Small intestine (tissue), 7 donors: ENCODE measurements around the gene DUSP28. TPM values are rescaled to one million over a fixed set of nuclear protein-coding genes. Genes with fewer than 3 reads are reported as not detected.

Experiments used
- DNase-seq, 2 donors: peaks; one replicate each; pipeline versions ENCODE4 v3.0.0 to v3.0.0-alpha.2; 2013
- FAIRE-seq: peaks from 2 replicates; lab custom pipeline; 2012; peaks lifted over from hg19 to GRCh38; lab: Jason Lieb, UNC
- H3K27ac ChIP-seq, 3 donors: one replicate each; pipeline ENCODE4 v1.5.1; 2013; ENCODE audit warnings: low read length in 2 of 3, mild to moderate bottlenecking in 2 of 3, control low read depth in 1 of 3, inconsistent platforms in 1 of 3, low read depth in 1 of 3, moderate library complexity in 1 of 3
- H3K27me3 ChIP-seq, 3 donors: one replicate each; pipeline ENCODE4 v1.6.1; 2013; ENCODE audit warnings: low read length in 3 of 3, inconsistent platforms in 1 of 3; ENCODE audit not compliant: control insufficient read depth in 3 of 3, insufficient read depth in 3 of 3
- H3K36me3 ChIP-seq, 3 donors: one replicate each; pipeline ENCODE4 v1.6.1; 2013; ENCODE audit warnings: low read length in 3 of 3, inconsistent platforms in 1 of 3, low read depth in 1 of 3, mild to moderate bottlenecking in 1 of 3, moderate library complexity in 1 of 3; ENCODE audit not compliant: control insufficient read depth in 3 of 3, insufficient read depth in 2 of 3
- H3K4me1 ChIP-seq, 3 donors: one replicate each; pipeline ENCODE4 v1.6.1; 2013; ENCODE audit warnings: low read length in 2 of 3, inconsistent platforms in 1 of 3, low read depth in 1 of 3, mild to moderate bottlenecking in 1 of 3, moderate library complexity in 1 of 3; ENCODE audit not compliant: control insufficient read depth in 3 of 3, insufficient read depth in 2 of 3
- H3K4me3 ChIP-seq, 3 donors: one replicate each; pipeline ENCODE4 v1.5.1; 2013; ENCODE audit warnings: low read length in 3 of 3, control low read depth in 1 of 3, inconsistent platforms in 1 of 3, low read depth in 1 of 3, mild to moderate bottlenecking in 1 of 3, moderate library complexity in 1 of 3
- H3K9me3 ChIP-seq, 2 donors: one replicate each; pipeline ENCODE4 v1.6.1; 2013; ENCODE audit warnings: low read depth in 1 of 2, low read length in 1 of 2; ENCODE audit not compliant: control insufficient read depth in 2 of 2, insufficient read depth in 1 of 2
- WGBS, 3 donors: extraction: QIAGEN DNeasy Blood & Tissue Kit; methylation state at CpG; one replicate each; pipeline ENCODE4 v1.1.7; 2013; 5-methylcytosine and 5-hydroxymethylcytosine counted together
- polyA plus RNA-seq, 4 donors: library from polyadenylated mRNA; stranded (reverse) in 3 of 4; unstranded in 1 of 4; fragments of 200-250 nt in 3 of 4; fragments of 120-200 nt in 1 of 4; gene quantifications; one replicate each; pipeline versions ENCODE4 v1.2.1 to v1.2.3, GENCODE V29; 2013
- donor health status: healthy with polysubstance abuse.
- donor health status: control.
- donor health status: control.
- donor health status: Bipolar disorder and iron deficiency.
- donor health status: healthy.

The DUSP28 gene
- polyA plus RNA-seq, 4 donors, result 1.8 to 7.9 (median 5.0) TPM

DNA sequence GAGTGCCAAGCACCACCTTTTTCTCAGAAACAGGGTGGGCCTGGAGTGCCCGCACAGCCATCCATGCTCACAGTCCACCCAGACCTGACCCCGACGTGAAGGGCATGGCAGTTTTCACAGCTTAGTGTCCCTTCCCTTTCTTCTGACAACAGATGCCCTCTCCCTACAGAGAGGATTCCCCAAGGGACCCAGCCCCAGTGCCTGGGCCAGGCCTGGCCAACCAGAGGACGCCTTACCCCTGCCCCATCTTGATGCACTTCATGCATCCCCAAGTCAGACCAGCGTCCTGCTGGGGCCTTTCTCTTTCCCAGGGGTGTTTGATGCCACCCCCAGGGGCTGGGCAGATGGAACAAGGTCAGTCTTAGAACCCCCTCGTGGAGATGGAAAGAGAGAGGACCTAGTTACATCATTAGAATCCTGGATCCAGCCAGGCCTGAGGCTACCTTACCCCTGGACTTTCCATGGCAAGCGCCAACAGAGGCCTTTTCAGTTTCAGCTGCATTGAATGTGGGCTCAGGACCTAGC lies 6.1 kb upstream of the DUSP28 start:
- FAIRE-seq (no peak), DNase-seq (no peak)
- H3K27me3 ChIP-seq, result no peaks in the 10 kb centered on the region
- H3K4me3 ChIP-seq, result no peak overlapping the region
- WGBS, 3 donors, result 89 to 99% (median 92%) methylated on average over 7 of the region's 7 CpGs
- H3K4me1 ChIP-seq, result peaks cover 2 to 19% (median 4%) of the 10 kb centered on the region in 3 donors
- peaks cover 1 to 37% (median 3%) of the 10 kb centered on the region in 3 donors for H3K36me3 ChIP-seq
- H3K27ac ChIP-seq, result no peak overlapping the region
- H3K9me3 ChIP-seq, result peaks cover 0 to 7% of the 10 kb centered on the region in 2 donors

DNA sequence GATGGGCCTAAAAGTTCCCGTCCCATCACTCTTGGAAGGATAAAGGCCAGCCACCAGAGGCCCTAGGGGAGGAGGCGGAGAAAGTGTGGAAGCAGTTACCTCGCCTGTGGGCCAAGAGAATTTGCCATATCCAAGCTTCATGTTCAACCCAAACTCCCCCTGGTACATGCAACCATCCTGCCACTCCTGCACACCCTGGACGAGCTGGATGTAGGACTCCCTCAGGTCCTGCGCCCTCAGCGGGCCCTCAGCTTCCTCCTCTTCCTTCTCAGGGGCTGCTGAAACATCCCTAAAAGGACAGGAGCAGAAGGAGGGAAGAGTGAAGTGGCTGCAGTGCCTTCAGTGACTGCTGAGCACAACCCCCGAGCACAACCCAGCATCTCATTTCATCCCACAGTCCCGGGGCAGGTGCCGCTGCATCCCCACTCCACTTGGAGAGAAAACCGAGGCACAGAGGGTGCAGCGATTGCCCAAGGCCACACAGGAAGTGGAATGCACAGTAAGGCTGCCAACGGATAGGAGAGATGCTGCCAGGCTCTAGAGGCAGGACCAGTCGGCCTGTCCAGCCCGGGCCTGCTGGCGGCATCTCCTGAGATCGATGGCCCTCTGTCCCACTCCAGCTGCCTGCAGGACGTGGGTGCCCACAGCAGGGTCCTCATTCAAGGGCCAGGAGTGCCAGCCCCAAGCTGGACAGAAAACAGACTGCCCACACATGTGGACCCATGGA lies 5.2 kb upstream of the DUSP28 start:
- H3K9me3 ChIP-seq, result peaks cover 0 to 7% of the 10 kb centered on the region in 2 donors
- H3K27me3 ChIP-seq, result no peaks in the 10 kb centered on the region
- H3K4me3 ChIP-seq, result no peak overlapping the region
- WGBS, 3 donors, result 93 to 94% (median 94%) methylated on average over 17 of the region's 17 CpGs
- H3K4me1 ChIP-seq, result peaks cover 4 to 28% (median 8%) of the 10 kb centered on the region in 3 donors
- H3K36me3 ChIP-seq, result peaks cover 1 to 42% (median 3%) of the 10 kb centered on the region in 3 donors
- no peak overlapping the region for H3K27ac ChIP-seq
- FAIRE-seq (no peak), DNase-seq (no peak)

DNA sequence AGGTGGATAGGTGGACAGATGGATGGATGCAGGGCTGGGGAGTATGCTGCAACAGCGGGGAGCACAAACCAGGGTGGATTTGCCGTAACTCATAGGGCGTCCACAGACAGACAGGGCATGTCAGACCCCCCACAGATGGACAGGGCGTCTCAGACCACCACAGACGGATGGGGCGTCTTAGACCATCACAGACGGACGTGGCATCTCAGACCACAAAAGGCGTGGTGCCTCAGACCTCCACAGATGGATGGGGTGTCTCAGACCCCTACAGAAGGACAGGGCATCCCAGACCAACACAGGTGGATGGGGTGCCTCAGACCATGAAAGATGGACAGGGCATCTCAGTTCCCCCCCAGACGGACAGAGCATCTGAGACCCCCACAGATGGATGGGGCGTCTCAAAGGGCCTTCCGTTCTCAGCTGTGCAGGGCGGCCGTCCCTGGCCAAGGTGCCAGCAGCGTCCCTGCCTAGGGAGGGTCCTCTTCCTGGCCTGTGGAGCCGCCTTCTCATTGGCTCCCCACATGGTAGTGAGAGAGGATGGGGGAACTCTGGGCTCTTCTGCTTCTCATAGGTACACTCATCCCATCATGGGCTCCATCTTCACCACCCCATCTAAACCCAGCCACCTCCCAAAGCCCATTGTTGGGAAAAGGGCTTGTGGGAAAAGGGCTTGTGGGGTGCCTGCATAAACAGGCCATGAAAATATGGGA lies 4.5 kb upstream of the DUSP28 start:
- Histone ChIP-seq H3K27me3 (no peaks in the 10 kb centered on the region), H3K27ac (no peak overlapping the region), H3K4me3 (no peak overlapping the region), H3K4me1 (peaks cover 4 to 28% (median 8%) of the 10 kb centered on the region in 3 donors), H3K36me3 (peaks cover 1 to 42% (median 3%) of the 10 kb centered on the region in 3 donors), H3K9me3 (peaks cover 0 to 7% of the 10 kb centered on the region in 2 donors)
- no peak for FAIRE-seq
- DNase-seq, result no peak
- WGBS, 3 donors, result 92 to 95% (median 95%) methylated on average over 16 of the region's 16 CpGs

DNA sequence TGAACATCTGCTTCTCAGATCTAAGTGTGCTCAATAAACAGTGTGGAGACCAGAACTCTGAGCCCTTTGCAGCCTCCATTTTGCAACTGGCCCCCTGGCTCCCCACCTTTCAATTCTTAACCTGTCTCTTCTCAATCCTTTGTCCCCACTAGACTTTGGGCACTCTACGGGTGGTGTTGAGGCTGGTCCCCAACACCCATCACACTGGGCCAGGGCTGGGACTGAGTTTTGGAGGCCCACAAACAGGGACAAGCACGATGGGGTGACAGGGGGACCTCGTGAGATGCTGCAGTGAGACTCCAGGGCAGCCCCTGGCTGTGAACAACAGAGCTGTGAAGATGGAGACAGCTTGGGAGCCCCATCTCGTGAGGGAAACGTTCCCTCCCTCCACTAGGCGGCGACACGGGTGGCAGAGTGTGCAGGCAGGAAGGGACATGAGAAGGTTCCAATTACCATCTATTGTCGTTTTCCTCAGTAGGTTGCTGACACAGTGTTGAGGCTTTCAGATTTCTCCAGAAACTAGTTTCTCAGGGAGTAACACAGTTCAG lies 3.5 kb upstream of the DUSP28 start:
- 56 to 63% (median 60%) methylated on average over 9 of the region's 9 CpGs for WGBS, 3 donors
- Histone ChIP-seq H3K4me3 (peak overlapping the region in 1 of 3 donors; percentile 35), H3K9me3 (peaks cover 0 to under 1% of the 10 kb centered on the region in 2 donors), H3K27ac (no peak overlapping the region), H3K27me3 (no peaks in the 10 kb centered on the region), H3K4me1 (peaks cover 4 to 33% (median 8%) of the 10 kb centered on the region in 3 donors), H3K36me3 (peaks cover 0 to 37% (median 1%) of the 10 kb centered on the region in 3 donors)
- DNase-seq (peak; percentile 48 to 60), FAIRE-seq (no peak)

DNA sequence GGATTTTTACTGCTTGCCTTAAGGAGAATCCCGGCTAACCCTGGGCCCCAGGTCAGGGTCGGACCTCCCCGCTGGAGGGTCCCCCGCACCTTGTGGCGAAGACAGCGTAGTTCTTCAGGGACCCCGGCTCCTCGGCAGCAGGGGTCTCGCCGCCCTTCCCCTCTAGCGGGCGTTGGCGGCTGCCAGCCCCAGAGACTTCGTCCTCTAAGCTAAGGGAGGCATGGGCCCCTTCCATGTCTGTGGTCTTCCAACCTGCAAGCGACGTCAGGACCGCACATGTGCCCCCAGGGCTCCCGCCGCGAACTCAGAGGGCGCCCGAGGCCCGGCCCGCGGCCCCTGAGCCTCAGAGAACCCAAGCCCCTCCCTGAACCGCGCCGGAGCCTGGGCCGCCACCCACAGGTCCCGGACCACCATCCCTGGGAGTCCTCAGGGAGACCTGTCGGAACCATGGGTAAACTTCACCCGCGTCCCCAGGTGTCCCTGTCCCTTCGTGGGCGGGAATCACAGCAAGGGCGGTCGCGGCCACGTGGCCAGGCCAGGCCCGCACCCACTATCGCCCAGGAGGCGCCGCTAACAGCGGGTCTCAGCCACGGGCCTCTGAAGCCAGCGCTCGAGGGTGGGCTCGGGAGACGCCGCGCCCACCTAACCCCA lies 2.9 kb upstream of the DUSP28 start:
- Histone ChIP-seq H3K36me3 (peaks cover 0 to 37% (median 0%) of the 10 kb centered on the region in 3 donors), H3K27me3 (no peaks in the 10 kb centered on the region), H3K9me3 (no peaks in the 10 kb centered on the region), H3K27ac (no peak overlapping the region), H3K4me3 (peak overlapping the region in 2 of 3 donors; percentile 35 to 56), H3K4me1 (peaks cover 6 to 37% (median 8%) of the 10 kb centered on the region in 3 donors)
- FAIRE-seq (no peak), DNase-seq (peak in 1 of 2 donors; percentile 30)
- WGBS, 3 donors, result 32 to 42% (median 35%) methylated on average over 46 to 51 of the region's 51 CpGs

DNA sequence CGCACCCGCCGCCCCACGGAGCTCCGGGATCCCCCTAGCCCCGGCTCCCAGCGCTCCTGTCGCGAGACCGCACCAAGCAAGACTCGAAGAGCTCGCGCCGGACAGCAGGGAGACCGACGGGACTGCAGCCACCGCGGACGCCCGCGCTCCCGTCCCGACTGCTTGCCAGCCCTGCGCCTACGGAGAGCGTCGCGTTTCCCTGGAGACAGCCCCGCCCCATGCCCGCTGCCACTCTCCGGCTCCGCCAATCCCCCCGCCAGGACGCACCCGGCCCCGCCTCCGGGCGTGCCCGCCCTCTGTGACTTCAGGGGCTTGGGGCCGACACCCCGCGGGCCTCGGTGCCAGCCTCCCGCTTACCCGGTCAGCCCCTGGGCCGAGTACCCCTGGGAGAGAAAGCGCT lies 2.3 kb upstream of the DUSP28 start, which contains the start of gene ANKMY1:
Gene ANKMY1 (minus strand): TSS at position 181 of the 400 bp plus-strand sequence. CDS start 653 bp downstream, outside the sequence.
- Histone ChIP-seq H3K27ac (no peak within 1 kb of the TSS), H3K36me3 (peaks cover 0 to 36% (median 0%) of the 10 kb centered on the region in 3 donors), H3K4me3 (peak within 1 kb of the TSS in 2 of 3 donors; percentile 35 to 56), H3K4me1 (peaks cover 6 to 40% (median 8%) of the 10 kb centered on the region in 3 donors), H3K27me3 (no peaks in the 10 kb centered on the region), H3K9me3 (no peaks in the 10 kb centered on the region)
- WGBS, 3 donors, result 5 to 6% (median 6%) methylated on average over 34 to 47 of the region's 47 CpGs
- no peak for FAIRE-seq
- DNase-seq, result peak; percentile 69 to 88

DNA sequence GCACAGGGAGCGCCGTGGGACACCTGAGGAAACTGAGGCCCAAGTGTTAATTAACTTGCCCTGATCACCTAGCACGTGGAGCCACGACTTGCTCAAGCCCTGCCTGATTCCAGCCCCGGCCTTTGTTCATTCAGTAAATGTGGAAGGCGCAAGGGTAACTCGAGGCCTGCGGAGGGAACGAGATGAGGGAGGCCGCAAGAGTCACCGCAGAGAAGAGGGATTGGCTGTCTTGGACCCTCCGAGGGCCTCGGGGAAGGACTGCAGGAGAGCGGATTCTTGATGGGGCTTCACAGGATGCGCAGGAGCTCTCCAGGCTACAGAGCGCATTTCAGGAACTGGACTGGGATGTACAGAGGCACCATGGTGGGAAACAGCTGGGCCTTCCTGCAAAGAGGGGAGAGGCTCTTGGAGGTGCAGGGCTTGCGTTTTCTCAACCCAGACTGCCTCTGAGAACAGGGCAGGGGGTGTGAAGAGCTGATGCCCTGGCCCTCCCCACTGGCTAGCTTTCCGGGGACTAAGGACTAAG lies 1.9 kb upstream of the DUSP28 start:
- WGBS, 3 donors, result 80 to 84% (median 83%) methylated on average over 18 of the region's 18 CpGs
- H3K4me1 ChIP-seq, result peaks cover 6 to 40% (median 8%) of the 10 kb centered on the region in 3 donors

More for the DNA sequence above, 1.9 kb upstream of the DUSP28 start:
- Histone ChIP-seq H3K27me3 (no peaks in the 10 kb centered on the region), H3K4me3 (peak overlapping the region in 1 of 3 donors; percentile 56), H3K36me3 (peaks cover 0 to 36% (median 0%) of the 10 kb centered on the region in 3 donors), H3K27ac (no peak overlapping the region), H3K9me3 (no peaks in the 10 kb centered on the region)
- no peak for DNase-seq
- no peak for FAIRE-seq
